ENCODE measurements around the gene DNAJC16. TPM values are rescaled to one million over a fixed set of nuclear protein-coding genes. Genes with fewer than 3 reads are reported as not detected.
"Not testable (repeated sequence)": the region's sequence is repeated elsewhere in the genome, so short reads cannot be mapped to it uniquely, and the experiment has no call there.

DNAJC16 gene
- total RNA-seq, 1 experiment from 2014 or later = 15.9 TPM

- no peak for DNase-seq (ENCODE audit: extremely low read depth, low read depth)
These were observed 52.5 kb downstream of the DNAJC16 start for GRCh38 chr1:15578921-15579682.

- no peak for DNase-seq (ENCODE audit: extremely low read depth, low read depth)
These were observed 53.0 kb downstream of the DNAJC16 start for GRCh38 chr1:15579683-15580047.

GRCh38 chr1:15583016-15583706 lies 56.5 kb downstream of the DNAJC16 start:
- no peak for DNase-seq (ENCODE audit: extremely low read depth, low read depth)

- peak; percentile 23 for DNase-seq (ENCODE audit: extremely low read depth, low read depth)
These were observed 58.1 kb downstream of the DNAJC16 start, which contains the start of gene AGMAT for GRCh38 chr1:15584489-15585363. Gene AGMAT, minus strand, starts transcription at chr1:15585051. Its CDS starts 84 bp downstream, at chr1:15584967.

GRCh38 chr1:15592285-15592684 lies 65.6 kb downstream of the DNAJC16 start:
- no peak for DNase-seq (ENCODE audit: extremely low read depth, low read depth)

GRCh38 chr1:15595809-15596617 lies 69.4 kb downstream of the DNAJC16 start:
- DNase-seq (ENCODE audit: extremely low read depth, low read depth) = no peak

GRCh38 chr1:15598436-15598835 lies 71.8 kb downstream of the DNAJC16 start:
- no peak for DNase-seq (ENCODE audit: extremely low read depth, low read depth)

GRCh38 chr1:15603050-15603965 lies 76.7 kb downstream of the DNAJC16 start:
- DNase-seq (ENCODE audit: extremely low read depth, low read depth) = peak; percentile 87

- DNase-seq (ENCODE audit: extremely low read depth, low read depth) = not testable (repeated sequence)
These were observed 77.3 kb downstream of the DNAJC16 start for GRCh38 chr1:15603966-15604282.

- not testable (repeated sequence) for DNase-seq (ENCODE audit: extremely low read depth, low read depth)
These were observed 77.8 kb downstream of the DNAJC16 start for GRCh38 chr1:15604400-15604799.

- no peak for DNase-seq (ENCODE audit: extremely low read depth, low read depth)
These were observed 79.0 kb downstream of the DNAJC16 start for GRCh38 chr1:15605398-15606383.

- DNase-seq (ENCODE audit: extremely low read depth, low read depth) = no peak
These were observed 83.0 kb downstream of the DNAJC16 start for GRCh38 chr1:15609631-15610030.

- DNase-seq (ENCODE audit: extremely low read depth, low read depth) = no peak
These were observed 83.5 kb downstream of the DNAJC16 start for GRCh38 chr1:15610167-15610566.

- no peak for DNase-seq (ENCODE audit: extremely low read depth, low read depth)
These were observed 89.9 kb downstream of the DNAJC16 start for GRCh38 chr1:15616373-15617172.

GRCh38 chr1:15617173-15618076 lies 90.8 kb downstream of the DNAJC16 start, which contains the start of gene DDI2:
Gene DDI2, plus strand, starts transcription at chr1:15617458. Its CDS starts 213 bp downstream, at chr1:15617671.
- DNase-seq (ENCODE audit: extremely low read depth, low read depth) = peak; percentile 96

- DNase-seq (ENCODE audit: extremely low read depth, low read depth) = no peak
These were observed 91.5 kb downstream of the DNAJC16 start for GRCh38 chr1:15618077-15618654.
